SK-N-SH treated with all-trans-retinoic acid at 6 μM for 48 hours (cell line): ENCODE measurements around the gene ULK1.

Experiments
- BACH2 ChIP-seq: fragments of 250-450 bp; sonication (Bioruptor Pico); IDR thresholded peaks from 2 replicates; pipeline ENCODE4 v1.9.0; 2021; ENCODE audit warnings: mild to moderate bottlenecking, borderline replicate concordance
- ISL1 ChIP-seq: fragments of 250-450 bp; sonication (Bioruptor Pico); IDR thresholded peaks from 2 replicates; pipeline ENCODE4 v2.1.2; 2022; ENCODE audit warnings: mild to moderate bottlenecking, moderate library complexity
- OSR1 ChIP-seq: fragments of 250-450 bp; sonication (Bioruptor Pico); IDR thresholded peaks from 2 replicates; pipeline ENCODE4 v1.8.0; 2022; ENCODE audit warnings: moderate library complexity, mild to moderate bottlenecking, inconsistent platforms
- PATZ1 ChIP-seq: fragments of 250-450 bp; sonication (Bioruptor Pico); IDR thresholded peaks from 2 replicates; pipeline ENCODE4 v1.8.0; 2020; ENCODE audit warnings: mild to moderate bottlenecking, moderate library complexity, borderline replicate concordance
- PPARA ChIP-seq: fragments of 250-450 bp; sonication (Bioruptor Pico); IDR thresholded peaks from 2 replicates; pipeline ENCODE4 v1.5.0; 2020; ENCODE audit warnings: mild to moderate bottlenecking, borderline replicate concordance
- RARB ChIP-seq: fragments of 250-450 bp; sonication (Bioruptor Pico); IDR thresholded peaks from 2 replicates; pipeline ENCODE4 v1.8.0; 2021; ENCODE audit warnings: mild to moderate bottlenecking, moderate library complexity
- ZC3H10 ChIP-seq: fragments of 250-450 bp; sonication (Bioruptor Pico); IDR thresholded peaks from 2 replicates; pipeline ENCODE4 v1.5.1; 2021; ENCODE audit warnings: mild to moderate bottlenecking, moderate library complexity
- ZFP30 ChIP-seq: fragments of 450-650 bp; formaldehyde crosslinking; IDR thresholded peaks from 2 replicates; pipeline ENCODE4 v1.5.0; 2022; ENCODE audit warnings: mild to moderate bottlenecking, moderate library complexity
- ZNF565 ChIP-seq: fragments of 450-650 bp; formaldehyde crosslinking; conservative IDR thresholded peaks from 2 replicates; pipeline ENCODE4 v1.5.0; 2020; ENCODE audit warnings: low read depth, mild to moderate bottlenecking, moderate library complexity
- TF ChIP-seq, protein P1 (sequence below): fragments of 250-450 bp; sonication (Bioruptor Pico); IDR thresholded peaks from 2 replicates; pipeline ENCODE4 v1.8.0; 2021; ENCODE audit warnings: low read depth, mild to moderate bottlenecking, moderate library complexity, borderline replicate concordance
- TF ChIP-seq, protein P2 (sequence below): fragments of 250-450 bp; sonication (Bioruptor Pico); IDR thresholded peaks from 2 replicates; pipeline ENCODE4 v1.5.1; 2021; ENCODE audit warnings: mild to moderate bottlenecking, moderate library complexity

DNA sequence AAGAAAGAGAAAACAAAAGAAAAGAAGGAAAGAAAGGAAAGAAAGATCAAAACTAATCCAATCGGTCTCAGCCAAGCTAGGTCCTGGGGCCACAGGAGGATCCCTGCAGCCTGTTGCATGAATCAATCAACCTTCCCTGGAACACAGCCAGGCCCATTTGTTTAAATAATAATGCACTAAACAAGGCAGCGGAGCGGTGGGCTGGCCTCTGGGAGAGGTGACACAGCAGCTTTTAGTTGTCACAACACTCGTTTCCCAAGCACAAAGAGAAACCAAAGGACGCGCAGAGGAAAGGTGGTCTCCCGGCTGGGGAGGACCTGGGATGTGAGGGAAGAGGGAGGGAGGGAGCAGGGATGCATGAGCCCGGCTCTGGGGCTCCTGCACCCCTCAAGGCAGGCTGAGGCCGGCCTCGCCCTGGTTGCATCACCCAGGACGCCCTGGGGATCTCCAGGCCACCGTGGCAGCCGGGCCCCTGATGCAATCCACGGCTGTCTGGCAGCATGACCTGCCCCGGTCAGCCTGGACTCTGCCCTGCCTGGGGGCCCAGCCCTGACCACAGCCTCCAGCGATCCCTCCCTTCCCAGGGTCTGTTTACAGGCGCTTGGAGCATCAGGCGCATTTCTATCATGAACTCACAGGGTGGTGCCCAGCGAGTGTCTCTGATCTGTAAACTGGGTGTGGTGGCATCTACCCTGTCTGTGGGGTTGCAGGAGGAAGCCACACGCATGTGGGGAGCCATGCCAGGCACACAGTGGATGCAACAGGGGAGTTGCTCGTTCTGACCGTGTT, 33.8 kb upstream of the ULK1 start:
- no peak for TF ChIP-seq ZNF565 (CRISPR knock-in tag)
- TF ChIP-seq, protein P1, sequence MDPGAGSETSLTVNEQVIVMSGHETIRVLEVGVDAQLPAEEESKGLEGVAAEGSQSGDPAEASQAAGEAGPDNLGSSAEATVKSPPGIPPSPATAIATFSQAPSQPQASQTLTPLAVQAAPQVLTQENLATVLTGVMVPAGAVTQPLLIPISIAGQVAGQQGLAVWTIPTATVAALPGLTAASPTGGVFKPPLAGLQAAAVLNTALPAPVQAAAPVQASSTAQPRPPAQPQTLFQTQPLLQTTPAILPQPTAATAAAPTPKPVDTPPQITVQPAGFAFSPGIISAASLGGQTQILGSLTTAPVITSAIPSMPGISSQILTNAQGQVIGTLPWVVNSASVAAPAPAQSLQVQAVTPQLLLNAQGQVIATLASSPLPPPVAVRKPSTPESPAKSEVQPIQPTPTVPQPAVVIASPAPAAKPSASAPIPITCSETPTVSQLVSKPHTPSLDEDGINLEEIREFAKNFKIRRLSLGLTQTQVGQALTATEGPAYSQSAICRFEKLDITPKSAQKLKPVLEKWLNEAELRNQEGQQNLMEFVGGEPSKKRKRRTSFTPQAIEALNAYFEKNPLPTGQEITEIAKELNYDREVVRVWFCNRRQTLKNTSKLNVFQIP: no peak
- no peak for TF ChIP-seq PATZ1 (CRISPR knock-in tag)
- TF ChIP-seq ZC3H10 (CRISPR knock-in tag): no peak
- TF ChIP-seq, protein P2, sequence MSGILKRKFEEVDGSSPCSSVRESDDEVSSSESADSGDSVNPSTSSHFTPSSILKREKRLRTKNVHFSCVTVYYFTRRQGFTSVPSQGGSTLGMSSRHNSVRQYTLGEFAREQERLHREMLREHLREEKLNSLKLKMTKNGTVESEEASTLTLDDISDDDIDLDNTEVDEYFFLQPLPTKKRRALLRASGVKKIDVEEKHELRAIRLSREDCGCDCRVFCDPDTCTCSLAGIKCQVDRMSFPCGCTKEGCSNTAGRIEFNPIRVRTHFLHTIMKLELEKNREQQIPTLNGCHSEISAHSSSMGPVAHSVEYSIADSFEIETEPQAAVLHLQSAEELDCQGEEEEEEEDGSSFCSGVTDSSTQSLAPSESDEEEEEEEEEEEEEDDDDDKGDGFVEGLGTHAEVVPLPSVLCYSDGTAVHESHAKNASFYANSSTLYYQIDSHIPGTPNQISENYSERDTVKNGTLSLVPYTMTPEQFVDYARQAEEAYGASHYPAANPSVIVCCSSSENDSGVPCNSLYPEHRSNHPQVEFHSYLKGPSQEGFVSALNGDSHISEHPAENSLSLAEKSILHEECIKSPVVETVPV (CRISPR knock-in tag): no peak
- TF ChIP-seq RARB (CRISPR knock-in tag): no peak
- TF ChIP-seq PPARA (CRISPR knock-in tag): no peak
- TF ChIP-seq ZFP30 (CRISPR knock-in tag): no peak
- TF ChIP-seq ISL1 (CRISPR knock-in tag): no peak
- TF ChIP-seq OSR1 (CRISPR knock-in tag): no peak
- TF ChIP-seq BACH2: no peak
